NCI-H1092 (cell line): ENCODE measurements around the gene UBE2QL1.

Experiments used
- DNase-seq: peaks from one replicate; lab custom pipeline; 2025; lab: John Stamatoyannopoulos, UW

UBE2QL1 gene

GRCh38 chr5:6448622-6449464, at the start of gene UBE2QL1:
Gene UBE2QL1, plus strand, starts transcription at chr5:6448859. Its CDS starts 35 bp downstream, at chr5:6448894.
- no peak for DNase-seq

GRCh38 chr5:6399980-6400910, 48.4 kb upstream of the UBE2QL1 start:
- DNase-seq = no peak

- DNase-seq = no peak
Observed at GRCh38 chr5:6401410-6401809, 47.2 kb upstream of the UBE2QL1 start.

DNA sequence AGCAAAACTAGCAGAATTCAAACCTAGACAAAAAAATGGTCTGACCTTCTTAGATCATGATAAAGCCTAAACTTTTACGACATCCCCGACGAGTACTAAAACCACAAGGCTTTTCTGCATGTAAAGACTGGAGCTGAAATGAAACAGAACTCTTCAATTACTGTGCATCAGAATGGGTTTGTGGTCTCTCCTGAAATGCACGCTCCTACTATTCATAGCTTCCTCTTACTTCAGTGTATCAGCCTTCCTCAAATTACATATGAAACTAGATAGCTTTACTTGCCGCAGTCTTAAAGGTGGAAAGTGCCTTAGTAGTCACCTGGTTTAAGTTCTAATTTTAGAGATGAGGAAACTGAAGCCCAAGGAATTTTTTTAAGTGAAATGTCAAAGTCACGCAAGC, 45.7 kb upstream of the UBE2QL1 start:
- DNase-seq = no peak

DNA sequence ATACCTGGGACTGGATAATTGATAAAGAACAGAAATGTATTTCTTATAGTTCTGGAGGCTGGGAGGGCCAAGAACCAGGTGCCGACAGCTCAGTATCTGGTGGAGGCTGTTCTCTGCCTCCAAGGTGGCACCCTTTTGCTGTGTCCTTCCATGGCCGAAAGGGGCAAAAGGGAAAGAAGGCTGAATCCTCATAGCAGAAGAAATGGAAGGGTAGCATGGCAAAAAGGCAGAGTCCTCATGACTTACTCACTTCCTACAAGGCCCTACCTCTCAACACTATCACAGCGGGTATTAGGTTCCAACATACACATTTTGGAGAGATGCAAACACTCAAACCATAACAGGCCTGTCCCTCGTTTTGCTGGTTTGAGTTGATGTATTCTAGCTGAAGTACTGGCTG, 45.2 kb upstream of the UBE2QL1 start:
- DNase-seq = no peak

GRCh38 chr5:6404129-6404528, 44.5 kb upstream of the UBE2QL1 start:
- no peak for DNase-seq

- no peak for DNase-seq
Observed at GRCh38 chr5:6405591-6405990, 43.1 kb upstream of the UBE2QL1 start.

DNA sequence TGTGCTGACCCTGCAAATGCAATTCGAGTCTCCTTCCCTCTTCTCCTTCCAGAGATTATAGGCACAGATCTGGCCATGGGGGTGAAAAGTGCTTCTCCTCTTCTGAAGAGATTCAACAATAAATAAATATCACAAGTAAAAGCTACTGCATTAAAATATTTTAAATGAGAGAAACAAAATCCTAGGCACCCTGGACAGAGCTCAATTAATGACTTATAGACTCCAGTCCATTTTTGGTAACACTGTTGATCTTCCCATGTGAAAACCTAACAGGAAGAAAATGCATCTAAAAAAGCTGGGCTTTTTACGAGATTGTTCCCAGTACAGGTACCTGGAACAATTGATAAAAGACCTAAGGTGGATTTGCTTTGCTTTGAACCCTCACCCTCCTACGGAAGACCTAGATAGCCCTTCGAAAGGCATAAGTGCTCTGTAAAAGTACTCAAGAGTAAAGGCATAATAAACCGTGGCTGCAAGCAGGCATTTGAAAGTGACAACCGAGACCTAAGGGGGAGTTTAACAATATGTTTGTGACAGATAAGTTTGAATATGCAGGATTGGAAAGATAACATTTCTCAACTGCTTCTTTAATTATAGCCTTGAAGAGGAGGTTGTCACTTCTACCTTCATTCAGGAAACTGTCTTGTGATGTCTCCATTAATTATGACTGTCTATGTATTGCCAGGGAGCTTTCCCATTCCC, 41.0 kb upstream of the UBE2QL1 start:
- no peak for DNase-seq

GRCh38 chr5:6408260-6408596, 40.4 kb upstream of the UBE2QL1 start:
- DNase-seq = no peak

- DNase-seq = no peak
Observed at GRCh38 chr5:6408627-6409446, 39.8 kb upstream of the UBE2QL1 start.

DNA sequence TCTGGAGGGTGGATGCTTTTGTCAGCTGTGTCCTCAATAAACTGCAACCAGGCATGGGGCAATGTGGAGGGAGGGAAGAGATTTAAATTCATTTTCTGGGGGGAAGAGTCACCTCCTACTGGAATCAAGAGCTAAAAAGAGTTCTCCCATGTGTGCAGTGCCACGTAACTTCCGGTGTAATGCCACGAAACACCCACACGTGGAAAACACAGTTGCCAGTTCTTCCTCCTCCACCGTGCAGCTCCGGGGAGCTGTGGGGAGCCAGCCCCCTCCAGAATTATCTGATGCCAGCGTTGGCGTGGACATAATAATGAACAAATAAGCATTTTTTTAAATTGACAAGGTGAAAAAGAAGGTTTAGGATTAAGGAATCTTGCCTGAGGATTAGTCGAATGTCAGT, 38.2 kb upstream of the UBE2QL1 start:
- no peak for DNase-seq

DNA sequence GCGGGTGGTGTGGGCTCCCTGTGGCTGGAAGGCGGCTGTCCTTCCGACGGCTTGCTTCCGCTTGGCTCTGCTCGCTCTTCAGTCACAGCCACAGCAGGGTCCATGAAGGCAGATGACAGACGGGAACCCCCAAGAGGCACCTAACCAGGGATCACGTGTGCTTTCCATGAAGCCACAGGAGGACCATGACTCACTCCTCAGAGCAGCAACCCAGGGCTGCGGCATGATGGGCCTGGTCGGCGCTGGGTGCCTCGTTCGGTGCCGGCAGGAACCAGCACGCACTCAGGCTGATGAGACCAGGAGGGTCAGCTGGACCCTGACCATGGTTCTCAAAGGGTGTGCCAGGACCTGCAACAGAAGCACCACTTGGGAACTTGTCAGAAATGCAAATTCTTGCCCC, 37.5 kb upstream of the UBE2QL1 start:
- no peak for DNase-seq

DNA sequence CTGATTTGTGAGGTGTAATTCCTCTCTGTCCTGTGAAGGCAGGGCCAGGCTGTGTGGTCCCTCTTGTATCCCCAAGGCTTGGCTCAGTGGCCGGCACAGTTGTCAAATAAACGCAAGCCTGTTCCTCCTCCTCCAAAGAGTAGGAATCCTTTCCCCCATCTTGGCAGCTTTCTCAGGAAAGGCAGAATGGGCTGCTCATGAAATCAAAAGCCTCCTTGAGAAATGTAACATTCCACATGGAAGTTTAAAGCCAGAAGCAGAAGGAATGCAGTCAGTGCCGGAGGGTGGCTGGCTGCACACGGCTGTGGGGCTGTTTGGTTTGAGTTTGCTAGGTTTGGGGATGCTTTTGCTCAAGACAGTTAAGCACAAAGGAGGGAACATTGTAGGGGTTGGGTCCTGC, 35.8 kb upstream of the UBE2QL1 start:
- no peak for DNase-seq

- no peak for DNase-seq
Observed at GRCh38 chr5:6417657-6418056, 31.0 kb upstream of the UBE2QL1 start.

GRCh38 chr5:6418679-6419276, 29.9 kb upstream of the UBE2QL1 start:
- DNase-seq = no peak

- peak; percentile 84 for DNase-seq
Observed at GRCh38 chr5:6419340-6419852, 29.3 kb upstream of the UBE2QL1 start.

GRCh38 chr5:6423327-6424109, 25.1 kb upstream of the UBE2QL1 start:
- no peak for DNase-seq

DNA sequence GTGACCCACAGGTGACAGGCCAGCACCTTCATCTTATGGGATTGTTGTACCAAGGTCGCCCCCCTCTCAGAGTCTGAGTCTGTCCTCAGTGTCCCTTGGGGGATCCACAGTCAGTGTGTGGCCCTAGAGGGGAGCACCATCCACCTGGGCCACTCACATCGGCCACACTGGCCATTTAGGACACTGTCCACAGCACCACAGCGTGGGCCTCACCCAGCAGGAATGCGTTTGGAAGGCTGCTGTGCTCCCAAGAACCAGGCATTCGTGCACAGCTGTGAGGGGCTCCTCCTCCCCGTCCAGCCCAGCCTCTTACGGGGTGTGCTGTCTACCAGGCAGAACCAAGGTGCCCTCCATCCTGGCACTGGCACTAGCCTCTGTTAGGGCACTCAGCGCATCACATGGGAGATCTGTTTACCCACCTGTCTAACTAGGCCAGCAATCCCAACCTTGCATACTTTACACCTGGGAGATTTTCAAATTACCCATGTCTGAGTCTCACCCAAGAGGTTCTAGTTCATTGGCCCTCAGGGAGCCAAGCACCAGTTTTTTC, 24.5 kb upstream of the UBE2QL1 start:
- DNase-seq = no peak

DNA sequence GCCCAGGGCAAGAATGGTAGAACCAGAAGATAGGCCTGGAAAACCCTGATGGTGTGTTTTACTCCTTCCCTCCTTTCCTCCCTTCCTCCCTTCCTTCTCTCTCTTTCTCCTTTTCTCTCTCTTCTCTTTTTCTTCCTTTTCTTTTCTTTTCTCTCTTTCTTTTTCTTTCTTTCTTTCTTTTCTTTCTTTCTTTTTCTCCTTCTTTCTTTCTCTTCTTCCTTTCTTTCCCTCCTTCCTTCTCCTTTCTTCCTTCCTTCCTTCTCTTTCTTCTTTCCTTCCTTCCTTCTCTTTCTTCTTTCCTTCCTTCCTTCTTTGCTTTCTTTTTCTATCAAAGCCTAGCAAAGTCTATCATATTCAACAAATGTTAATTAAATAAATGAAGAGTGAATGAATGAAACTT, 24.0 kb upstream of the UBE2QL1 start:
- no peak for DNase-seq

DNA sequence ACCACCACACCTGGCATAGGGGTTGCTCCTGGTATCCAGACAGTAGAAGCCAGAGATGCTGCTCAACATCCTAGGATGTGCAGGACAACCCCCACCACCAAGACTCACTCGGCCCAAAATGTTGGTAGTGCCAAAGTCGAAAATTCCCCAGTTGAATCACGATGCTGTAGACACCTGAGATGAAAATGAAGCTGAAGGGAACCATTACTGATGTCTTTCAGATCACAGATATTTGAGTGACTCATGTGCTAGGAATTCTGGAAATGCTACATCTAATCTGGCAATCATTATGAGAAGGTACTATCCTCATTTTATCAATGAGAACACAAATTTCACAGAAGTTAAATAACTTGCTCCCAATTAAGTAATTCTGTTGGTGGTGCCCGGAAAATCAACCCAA, 21.0 kb upstream of the UBE2QL1 start:
- DNase-seq = no peak
